ENCODE results near the gene CYP19A1.

Gene CYP19A1

DNA sequence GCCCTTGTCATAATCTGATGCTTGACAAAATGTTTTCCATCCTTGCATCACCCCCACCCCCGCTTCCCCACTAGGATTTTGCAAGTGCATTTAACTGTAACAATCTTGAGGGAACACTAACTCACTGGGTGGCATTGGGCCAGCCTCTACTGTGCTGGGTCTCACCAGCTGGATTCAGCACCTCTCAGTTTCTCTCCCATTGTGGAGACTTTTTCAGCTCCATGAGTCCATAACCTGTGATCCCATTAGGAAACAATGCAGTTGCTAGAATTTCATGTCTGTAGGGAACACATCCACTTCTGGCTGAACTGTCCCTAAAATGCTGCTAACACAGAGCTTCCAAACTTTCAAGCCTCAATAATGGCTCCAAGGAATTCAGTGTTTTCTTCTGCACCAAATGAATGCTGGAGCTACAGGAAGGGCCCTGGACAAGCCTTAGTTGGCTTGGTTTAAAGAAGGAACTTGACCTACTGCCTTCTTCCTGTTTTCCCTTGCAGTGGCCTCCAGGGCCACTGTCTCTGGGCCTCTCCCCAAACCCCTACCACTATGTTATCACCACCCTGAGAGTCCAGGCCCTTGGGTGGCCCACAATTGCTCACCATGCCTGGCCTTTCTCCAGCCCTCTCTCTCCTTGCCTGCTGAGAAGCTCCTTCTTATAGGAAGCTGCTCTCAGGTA is 15.6 kb downstream of the CYP19A1 start:
- DNase-seq, result no peak

- DNase-seq, result no peak
Measured at GRCh38 chr15:51321316-51321715, 17.1 kb downstream of the CYP19A1 start.

- DNase-seq, result no peak
Measured at GRCh38 chr15:51320843-51321242, 17.6 kb downstream of the CYP19A1 start.

GRCh38 chr15:51319539-51319938 is 18.9 kb downstream of the CYP19A1 start:
- no peak for DNase-seq

DNA sequence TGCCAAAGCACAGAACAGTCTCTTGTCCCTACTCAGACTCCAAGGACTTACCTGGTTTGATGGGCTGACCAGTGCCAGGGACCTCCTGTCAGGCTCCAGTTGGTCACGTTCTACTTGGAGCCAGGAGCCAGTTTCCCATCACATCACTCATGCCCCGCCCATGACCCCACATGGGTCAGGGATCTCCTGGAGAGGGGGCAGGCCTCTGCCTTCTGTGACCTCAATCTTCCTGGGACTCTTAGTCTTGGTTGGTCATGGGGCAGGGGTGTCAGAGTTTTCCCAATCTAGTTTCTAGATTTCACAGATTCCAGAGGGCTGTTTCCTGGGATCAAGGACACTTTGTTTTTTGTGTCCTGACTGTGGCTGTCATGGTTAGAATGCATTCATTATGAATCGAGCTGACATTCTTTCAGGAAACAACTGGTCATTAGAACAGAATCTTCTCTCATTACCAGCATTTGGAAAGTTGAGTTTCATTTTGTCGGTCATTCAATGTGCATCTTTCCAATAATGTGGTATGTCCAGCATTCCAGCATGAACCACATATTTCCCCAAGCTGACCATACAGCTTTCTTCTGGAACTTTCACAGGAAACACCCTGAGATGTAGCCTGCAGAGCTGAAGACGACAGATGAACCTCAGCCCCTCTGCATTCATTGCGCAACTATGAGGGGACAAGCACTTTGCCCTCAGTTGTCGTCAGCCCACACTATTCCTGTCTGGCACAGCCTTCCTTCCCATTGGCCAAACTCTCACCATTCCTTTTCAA is 19.8 kb downstream of the CYP19A1 start:
- no peak for DNase-seq

DNA sequence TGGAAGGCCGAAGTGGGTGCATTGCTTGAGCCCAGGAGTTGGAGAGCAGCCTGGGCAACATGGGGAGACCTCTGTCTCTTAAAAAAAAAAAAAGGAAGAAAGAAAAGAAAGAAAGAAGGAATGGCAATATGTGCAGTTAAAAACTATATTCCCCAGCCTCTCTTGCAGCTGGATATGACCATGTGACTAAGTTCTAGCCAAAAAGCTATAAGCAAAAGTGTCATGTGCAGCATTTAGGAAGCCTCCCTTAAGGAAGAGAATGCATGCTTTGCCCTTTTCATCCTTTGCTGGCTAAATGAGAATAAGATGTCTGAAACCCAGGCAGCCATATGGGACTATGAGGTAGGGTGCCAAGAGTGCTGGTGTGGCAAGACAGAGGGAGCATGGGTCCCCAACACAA is 21.8 kb downstream of the CYP19A1 start:
- no peak for DNase-seq

DNA sequence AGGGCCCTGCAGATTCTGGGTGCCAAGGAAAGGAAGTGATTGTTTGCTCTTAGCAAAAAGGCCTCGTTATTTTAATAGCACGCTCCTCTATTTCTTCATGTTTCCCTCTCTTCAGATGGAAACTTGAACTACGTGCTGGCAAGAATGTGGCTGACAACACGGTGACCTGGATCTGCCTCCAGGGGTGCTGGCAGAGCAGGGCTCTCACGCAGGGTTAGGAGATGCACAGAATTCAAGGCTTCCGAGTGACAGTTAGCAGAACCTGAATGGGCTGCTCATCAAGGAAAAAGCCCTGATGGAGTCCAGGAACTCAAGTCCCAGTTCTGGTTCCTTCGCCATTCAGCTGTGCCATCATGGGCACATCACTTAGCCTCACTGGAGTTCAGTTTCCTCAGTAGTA is 22.7 kb downstream of the CYP19A1 start:
- no peak for DNase-seq

DNA sequence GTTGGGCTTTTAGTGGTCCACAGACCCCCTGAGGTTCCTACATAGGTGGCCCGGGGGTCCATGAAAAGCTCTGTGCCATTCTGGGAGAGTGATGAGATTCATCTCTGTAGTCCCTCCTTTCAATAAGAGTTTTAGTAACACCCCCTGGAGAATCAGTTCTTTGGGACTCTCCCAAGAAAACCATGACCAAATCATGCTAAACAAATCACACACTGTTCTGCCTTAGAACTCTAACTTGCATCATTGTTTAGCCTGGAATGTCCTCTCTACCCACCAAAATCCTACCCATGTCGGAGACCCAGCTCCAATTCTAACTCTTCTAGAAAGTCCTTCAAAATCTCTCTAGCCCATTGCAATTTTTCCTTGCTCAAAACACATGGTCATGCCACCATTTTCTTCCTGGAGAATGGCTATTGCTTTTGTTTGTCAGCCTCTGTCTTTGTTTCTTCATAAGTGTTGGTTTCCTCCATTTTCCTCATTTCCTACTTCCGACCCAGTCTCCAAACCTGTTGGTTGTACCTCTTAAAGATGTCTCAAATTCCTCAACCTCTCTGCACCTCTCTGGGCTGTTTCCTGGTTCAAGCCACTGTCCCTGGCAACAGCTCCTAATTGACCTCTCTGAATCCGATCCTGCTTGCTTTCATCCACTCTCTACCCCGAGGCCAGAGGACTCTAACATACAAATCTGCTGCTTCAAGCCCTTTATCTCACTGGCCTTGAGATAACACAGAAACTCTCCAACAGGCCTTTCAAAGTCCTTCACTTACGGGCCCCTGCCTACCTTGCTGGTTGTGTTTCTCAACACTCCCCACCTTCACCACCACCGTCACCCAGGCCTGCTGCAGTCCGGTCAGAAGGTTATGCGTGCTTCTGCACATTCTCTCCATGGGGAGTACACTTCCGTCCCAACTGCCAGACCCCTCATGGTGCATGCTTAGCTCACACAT is 23.7 kb downstream of the CYP19A1 start:
- DNase-seq, result no peak

DNA sequence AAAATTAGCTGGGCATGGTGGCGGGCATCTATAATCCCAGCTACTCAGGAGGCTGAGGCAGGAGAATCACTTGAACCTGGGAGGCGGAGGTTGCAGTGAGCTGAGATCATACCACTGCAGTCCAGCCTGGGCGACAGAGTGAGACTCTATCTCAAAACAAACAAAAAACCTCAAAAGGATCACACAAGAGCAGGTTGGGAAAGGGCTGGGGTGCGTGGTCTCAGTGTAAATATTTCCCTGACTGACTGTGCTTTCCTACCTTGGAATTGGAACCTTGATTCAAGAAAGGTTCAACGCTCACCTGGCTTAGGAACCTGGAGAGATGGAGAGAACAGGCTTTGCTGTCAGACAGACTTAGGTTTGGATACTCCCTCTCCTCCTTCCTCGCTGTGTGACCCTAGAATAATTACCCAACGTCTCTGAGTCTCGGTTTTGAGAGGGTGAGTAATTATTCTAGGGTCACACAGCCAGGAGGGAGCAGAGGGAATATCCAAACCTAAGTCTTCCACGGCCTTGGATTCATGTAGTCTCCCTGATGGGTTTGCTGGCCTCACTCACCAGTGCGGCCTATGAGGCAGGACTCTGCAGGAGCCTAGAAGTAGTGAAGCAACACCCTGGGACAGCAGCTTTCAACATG is 24.6 kb downstream of the CYP19A1 start:
- no peak for DNase-seq

GRCh38 chr15:51313074-51313393 is 25.4 kb downstream of the CYP19A1 start:
- DNase-seq, result no peak

DNA sequence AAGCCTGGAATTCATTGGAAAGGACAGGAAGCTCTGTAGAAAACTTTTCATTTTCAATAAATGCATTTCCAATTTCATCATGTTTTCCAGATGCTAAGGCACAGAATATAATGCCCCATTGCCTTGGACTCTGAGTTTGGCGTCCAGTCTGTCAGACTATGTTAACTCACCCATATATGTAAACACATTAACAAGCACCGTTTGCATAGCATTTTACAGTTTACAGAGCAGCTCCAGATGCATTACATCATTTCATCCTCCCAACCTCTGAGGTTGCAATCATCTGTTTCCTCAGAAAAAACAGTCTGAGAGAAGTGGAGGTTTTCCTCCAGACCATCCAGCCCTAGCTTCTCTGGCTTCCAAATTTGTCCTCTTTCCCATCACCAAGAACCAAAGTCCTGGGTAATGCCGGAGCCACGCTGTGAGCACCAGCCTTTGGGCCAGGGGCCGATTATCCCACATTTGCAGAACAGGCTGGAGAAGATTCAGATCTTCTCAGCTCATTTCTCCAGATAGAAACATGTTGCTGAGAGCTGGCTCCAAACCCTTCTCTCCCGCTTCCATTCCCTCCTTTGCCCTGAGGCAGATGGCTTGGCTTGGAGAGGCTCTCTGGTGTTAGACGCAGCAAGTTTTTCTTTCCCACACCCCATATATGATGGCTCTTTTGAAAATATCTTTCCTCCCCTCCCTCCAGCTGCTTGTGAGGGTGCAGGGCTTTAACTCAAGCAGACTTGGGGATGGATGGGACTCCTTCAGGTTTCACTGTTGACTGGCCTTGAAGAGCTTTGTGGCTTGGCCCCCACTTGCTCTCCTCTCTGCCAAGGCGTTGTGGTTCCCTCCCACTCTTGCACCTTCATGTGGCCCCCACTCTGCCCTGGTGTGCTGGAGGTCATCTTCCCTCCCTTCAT is 26.0 kb downstream of the CYP19A1 start:
- no peak for DNase-seq

GRCh38 chr15:51311510-51311909 is 26.9 kb downstream of the CYP19A1 start:
- no peak for DNase-seq

GRCh38 chr15:51310064-51310463 is 28.3 kb downstream of the CYP19A1 start:
- DNase-seq, result no peak

DNA sequence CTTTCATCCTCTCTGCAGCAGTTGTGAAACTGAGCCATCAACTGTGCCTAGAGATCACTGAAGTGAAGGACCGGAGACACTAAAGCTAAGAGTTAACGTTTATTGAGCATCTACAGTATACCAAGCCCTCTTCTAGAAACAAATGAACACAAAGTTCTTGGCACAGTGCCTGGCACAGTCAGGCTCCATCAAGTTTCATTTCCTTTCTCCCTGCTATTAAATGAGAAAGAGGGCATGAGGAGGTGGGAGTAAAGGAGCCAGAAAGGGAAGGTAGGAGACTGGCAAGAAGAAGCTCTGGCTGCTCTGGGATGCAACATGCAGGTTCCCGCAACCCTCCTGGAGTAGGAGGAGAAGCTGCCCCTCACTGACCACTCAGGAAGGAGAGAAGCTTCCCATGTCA is 30.6 kb downstream of the CYP19A1 start:
- no peak for DNase-seq

- no peak for DNase-seq
Measured at GRCh38 chr15:51307325-51307724, 31.1 kb downstream of the CYP19A1 start.

- no peak for DNase-seq
Measured at GRCh38 chr15:51303462-51303980, 34.9 kb downstream of the CYP19A1 start.

DNA sequence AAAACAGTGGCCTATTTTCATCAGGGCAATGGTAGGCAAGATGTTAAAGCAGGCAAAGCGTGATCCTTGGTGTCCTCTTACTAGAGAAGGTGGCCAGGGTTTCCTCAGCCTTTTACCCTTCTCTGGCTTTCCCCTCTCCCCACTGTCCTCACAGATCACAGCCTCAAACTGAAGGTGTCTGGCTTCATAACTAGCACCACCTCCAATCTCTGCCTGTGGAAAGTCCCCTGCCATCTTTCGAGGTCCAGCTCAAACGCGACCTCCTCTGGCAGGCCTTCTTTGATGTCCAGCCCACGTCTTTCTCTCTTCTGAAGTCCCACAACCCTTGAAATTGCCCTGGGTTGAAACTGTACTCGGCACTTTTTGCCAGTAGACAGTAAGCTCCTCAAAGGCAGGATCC is 35.9 kb downstream of the CYP19A1 start:
- DNase-seq, result no peak

GRCh38 chr15:51299187-51300015 is 39.0 kb downstream of the CYP19A1 start:
- DNase-seq, result peak; percentile 96

- peak; percentile 79 for DNase-seq
Measured at GRCh38 chr15:51298620-51299019, 39.8 kb downstream of the CYP19A1 start.

DNA sequence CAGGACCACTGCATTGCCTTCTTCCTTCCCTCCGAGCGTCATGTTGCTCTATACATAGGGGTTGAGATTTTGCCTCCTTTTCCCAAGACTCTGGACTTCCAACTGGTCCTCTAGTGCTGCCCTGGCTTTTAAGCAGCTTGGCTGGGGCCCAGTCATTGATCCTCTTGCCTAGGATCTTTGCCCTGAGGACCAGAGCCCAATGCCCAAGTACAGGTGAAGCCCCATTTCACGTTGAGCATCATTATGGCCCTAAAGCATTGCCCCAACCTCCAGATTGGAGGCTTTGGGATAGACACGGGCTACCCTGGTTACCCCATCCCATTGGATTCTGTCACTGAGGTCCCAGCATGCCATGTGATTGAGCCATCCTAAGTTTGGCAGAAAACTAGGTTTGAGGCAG is 47.7 kb downstream of the CYP19A1 start:
- no peak for DNase-seq

- DNase-seq, result no peak
Measured at GRCh38 chr15:51289290-51289689, 49.1 kb downstream of the CYP19A1 start.

Measured in SHP77 treated with DMSO at 0.1 percent for 48 hours (cell line).